HepG2 (cell line): Measurements from ENCODE around the gene ADGRF1. TPM values are rescaled to one million over a fixed set of nuclear protein-coding genes. Genes with fewer than 3 reads are reported as not detected.

Experiments
- ATAC-seq: fragments of 200-7000 bp; cut with Tn5 transposase; 3 replicates; pipeline ENCODE4 v1.9.1; 2020; ENCODE audit warnings: mild to moderate bottlenecking, moderate library complexity
- BruUV-seq: library from RNA; stranded (reverse); fragments of 400-500 nt; replicated peaks from 2 replicates; lab custom pipeline; 2021; lab: Mats Ljungman, UMichigan
- CTCF ChIA-PET: fragments of 300-600 bp; formaldehyde crosslinking; extraction: SDS; loops from one replicate; lab custom pipeline; 2021; ENCODE audit warnings: low total read pairs, inconsistent platforms, low intra/inter-chr PET ratio; lab: Yijun Ruan, JAX
- POLR2A ChIA-PET: fragments of 350-600 bp; sonication (Branson Sonifier 250); formaldehyde crosslinking; loops from one replicate; lab custom pipeline; 2020; ENCODE audit warnings: antibody characterized with exemption, inconsistent platforms; lab: Yijun Ruan, JAX
- DNase-seq: peaks from one replicate; pipeline ENCODE4 v3.0.0-alpha.2; 2015; ENCODE audit warnings: low spot score
- FAIRE-seq: peaks from 3 replicates; lab custom pipeline; 2011; peaks lifted over from hg19 to GRCh38; lab: Jason Lieb, UNC
- H2AFZ ChIP-seq: one replicate; pipeline ENCODE4 v1.6.1; 2011; ENCODE audit warnings: low read length, inconsistent platforms
- H3K27ac ChIP-seq: fragments of 300-600 bp; 3 replicates; pipeline ENCODE4 v1.8.0; 2011; ENCODE audit warnings: mixed run types, mild to moderate bottlenecking, mixed read lengths, low read length, inconsistent platforms; ENCODE audit not compliant: insufficient read depth; ENCODE audit errors: extremely low read length
- H3K27me3 ChIP-seq, 2 experiments: fragments of 200-600 bp in 1 of 2; 2 replicates in 1 of 2; 3 replicates in 1 of 2; pipeline versions ENCODE4 v1.6.0 to v1.8.0; 2011; ENCODE audit warnings: low read length in 2 of 2, mild to moderate bottlenecking in 2 of 2, moderate library complexity in 2 of 2, inconsistent platforms in 1 of 2; ENCODE audit not compliant: insufficient read depth in 2 of 2, control insufficient read depth in 1 of 2
- H3K36me3 ChIP-seq, 2 experiments: fragments of 200-600 bp in 1 of 2; replicated peaks in 1 of 2; 2 replicates in 1 of 2; 3 replicates in 1 of 2; pipeline versions ENCODE4 v1.5.1 to v1.8.0; 2011; ENCODE audit warnings: low read length in 2 of 2, inconsistent platforms in 1 of 2; ENCODE audit not compliant: insufficient read depth in 2 of 2, control insufficient read depth in 1 of 2
- H3K4me1 ChIP-seq: 2 replicates; pipeline ENCODE4 v1.5.1; 2012; ENCODE audit warnings: low read length, inconsistent platforms; ENCODE audit not compliant: insufficient read depth
- H3K4me2 ChIP-seq: 2 replicates; pipeline ENCODE4 v1.6.0; 2011; ENCODE audit warnings: low read depth, low read length, inconsistent platforms
- H3K4me3 ChIP-seq, 3 experiments: fragments of 200-600 bp in 1 of 3; sonication (generic), shearing (Covaris generic) in 1 of 3; replicated peaks in 1 of 3; 2 replicates each; pipeline ENCODE4 v1.5.1; 2011 to 2016; ENCODE audit warnings: low read length in 3 of 3, inconsistent platforms in 2 of 3, low read depth in 2 of 3, mild to moderate bottlenecking in 2 of 3, control low read depth in 1 of 3, mixed read lengths in 1 of 3; ENCODE audit not compliant: insufficient read depth in 1 of 3
- H3K79me2 ChIP-seq: one replicate; pipeline ENCODE4 v1.6.1; 2011; ENCODE audit warnings: low read length, inconsistent platforms; ENCODE audit not compliant: insufficient read depth
- H3K9ac ChIP-seq: 2 replicates; pipeline ENCODE4 v1.6.0; 2011; ENCODE audit warnings: mild to moderate bottlenecking, low read depth, low read length, inconsistent platforms; ENCODE audit not compliant: insufficient read depth
- H3K9me3 ChIP-seq: 2 replicates; pipeline ENCODE4 v1.5.1; 2012; ENCODE audit warnings: mild to moderate bottlenecking, low read length
- H4K20me1 ChIP-seq: 2 replicates; pipeline ENCODE4 v1.6.0; 2011; ENCODE audit warnings: inconsistent platforms, mild to moderate bottlenecking, low read length, moderate library complexity; ENCODE audit not compliant: insufficient read depth
- CHCHD3 ChIP-seq: sonication (generic); formaldehyde crosslinking; IDR thresholded peaks from 2 replicates; pipeline ENCODE4 v1.8.0; 2022; ENCODE audit warnings: mild to moderate bottlenecking, missing genetic modification reagents, moderate library complexity
- CREB3 ChIP-seq: sonication (generic); formaldehyde crosslinking; IDR thresholded peaks from 2 replicates; pipeline ENCODE4 v1.5.0; 2020; ENCODE audit warnings: missing genetic modification reagents
- KLF12 ChIP-seq: sonication (generic); formaldehyde crosslinking; IDR thresholded peaks from 2 replicates; pipeline ENCODE4 v1.4.0; 2020; ENCODE audit warnings: missing genetic modification reagents, borderline replicate concordance
- SOX6 ChIP-seq, 2 experiments: fragments of 450-650 bp in 1 of 2; sonication (generic) in 1 of 2; formaldehyde crosslinking in 1 of 2; IDR thresholded peaks; 2 replicates each; pipeline versions ENCODE4 v1.4.0 to v1.6.1; 2017 to 2020; ENCODE audit warnings: antibody characterized with exemption in 1 of 2, mild to moderate bottlenecking in 1 of 2, missing genetic modification reagents in 1 of 2
- ZNF12 ChIP-seq: sonication (generic); formaldehyde crosslinking; IDR thresholded peaks from 2 replicates; pipeline ENCODE4 v1.5.0; 2020; ENCODE audit warnings: missing genetic modification reagents
- ZNF280D ChIP-seq: sonication (generic); formaldehyde crosslinking; IDR thresholded peaks from 2 replicates; pipeline ENCODE4 v1.5.1; 2020; ENCODE audit warnings: mild to moderate bottlenecking, missing genetic modification reagents
- ZNF564 ChIP-seq: sonication (generic); formaldehyde crosslinking; IDR thresholded peaks from 2 replicates; pipeline ENCODE4 v1.8.1; 2023; ENCODE audit warnings: mild to moderate bottlenecking, missing genetic modification reagents
- ZNF644 ChIP-seq: IDR thresholded peaks from 2 replicates; pipeline ENCODE4 v1.6.1; 2016; ENCODE audit warnings: low read depth
- ZNF747 ChIP-seq: sonication (generic); formaldehyde crosslinking; IDR thresholded peaks from 2 replicates; pipeline ENCODE4 v1.8.1; 2023; ENCODE audit warnings: missing genetic modification reagents, mild to moderate bottlenecking, borderline replicate concordance
- ZNF781 ChIP-seq: sonication (generic); formaldehyde crosslinking; IDR thresholded peaks from 2 replicates; pipeline ENCODE4 v1.5.1; 2020; ENCODE audit warnings: borderline replicate concordance, mild to moderate bottlenecking, missing genetic modification reagents; ENCODE audit errors: not compliant biosample characterization
- WGBS: methylation state at CpG from one replicate; pipeline ENCODE4 v1.1.6; 2017; ENCODE audit warnings: low lambda C conversion rate; 5-methylcytosine and 5-hydroxymethylcytosine counted together
- in situ Hi-C: cut with HindIII; loops from 2 replicates; pipeline ENCODE4 v1.10.0; 2017; ENCODE audit warnings: low pct_unique_long_range_greater_than_20kb; ENCODE audit not compliant: extremely low pct_ligation_motif_present
- intact Hi-C: fragments of 100-400 bp; cut with micrococcal nuclease; formaldehyde crosslinking; loops from one replicate; pipeline ENCODE4 v1.10.0; 2022; ENCODE audit not compliant: unreplicated experiment
- polyA plus RNA-seq, 8 experiments: library from polyadenylated mRNA; depleted of rRNA in 3 of 8; stranded (reverse) in 7 of 8; unstranded in 1 of 8; fragments of >200 nt; fragmentation: Illumina TruSeq in 4 of 8; extraction: Trizol in 4 of 8; gene quantifications; 2 replicates each; pipeline versions ENCODE4 v1.2.1 to v1.2.3, GENCODE V29; 2011 to 2016; ENCODE audit warnings: low read depth in 4 of 8, missing spikeins in 1 of 8, mixed read lengths in 1 of 8; ENCODE audit not compliant: insufficient read depth in 1 of 8
- total RNA-seq, 5 experiments: library from RNA; depleted of rRNA; stranded (reverse); fragments of >200 nt; fragmentation: Illumina TruSeq; extraction: Trizol; gene quantifications; 2 replicates each; pipeline ENCODE4 v1.2.3, GENCODE V29; 2016; ENCODE audit warnings: low read depth in 1 of 5

The ADGRF1 gene
- total and polyA plus RNA-seq, 2 of the 13 experiments (the other 11 are each of a cell fraction or from before 2014, with no cell fraction given) = not detected

GRCh38 chr6:47080083-47080596, 38.0 kb upstream of the ADGRF1 start:
- CTCF ChIA-PET = no interaction called here
- Histone ChIP-seq H4K20me1 (no peaks in the 10 kb centered on the region), H3K4me1 (peaks cover 94% of the 10 kb centered on the region), H3K79me2 (no peaks in the 10 kb centered on the region), H3K27ac (no peak overlapping the region), H3K27me3 (no peaks in the 10 kb centered on the region), H2AFZ (no peak overlapping the region), H3K36me3 (no peaks in the 10 kb centered on the region), H3K9me3 (no peaks in the 10 kb centered on the region), H3K9ac (no peak overlapping the region), H3K4me3 (no peak overlapping the region), H3K4me2 (no peak overlapping the region)
- FAIRE-seq (no peak), DNase-seq (no peak), ATAC-seq (no peak)
- 100% methylated on average over 5 of the region's 5 CpGs for WGBS
- in situ Hi-C loops (no loop called here), intact Hi-C loops (no loop called here)
- no peak for TF ChIP-seq ZNF747 (CRISPR knock-in tag)
- TF ChIP-seq KLF12 (CRISPR knock-in tag) = no peak
- no peak for TF ChIP-seq ZNF644 (CRISPR knock-in tag)
- no peak for TF ChIP-seq SOX6 (IDR thresholded peaks at IDR 0.05)
- 0 out of 2 replicates have a peak, but pooled peaks have one; percentile 15 for TF ChIP-seq SOX6 (CRISPR knock-in tag; IDR thresholded peaks at IDR 0.05)
- TF ChIP-seq CREB3 = no peak
- TF ChIP-seq ZNF280D (CRISPR knock-in tag) = 0 out of 2 replicates have a peak, but pooled peaks have one; percentile 24
- peak; percentile 48; the same call in 1 of the 2 replicates for TF ChIP-seq ZNF12 (CRISPR knock-in tag)
- no peak for TF ChIP-seq ZNF781 (CRISPR knock-in tag)
- TF ChIP-seq ZNF564 (CRISPR knock-in tag) = peak; percentile 90; the same call in 1 of the 2 replicates
- no peak for TF ChIP-seq CHCHD3 (CRISPR knock-in tag)
- BruUV-seq = no TSS peak
- POLR2A ChIA-PET = no interaction called here
